Peyer's patch (tissue), 4 donors: ENCODE measurements around the gene TRMT112.

ENCODE experiments used
- CTCF ChIP-seq, 6 experiments: fragments of 450-650 bp in 4 of 6; fragments of 200-600 bp in 2 of 6; sonication (generic) in 1 of 6; IDR thresholded peaks; one replicate each; pipeline ENCODE4 v1.5.1; 2017 to 2019; ENCODE audit warnings: antibody characterized with exemption in 6 of 6, mild to moderate bottlenecking in 3 of 6, moderate library complexity in 1 of 6
- POLR2A ChIP-seq, 2 donors: fragments of 450-650 bp; IDR thresholded peaks; one replicate each; pipeline ENCODE4 v1.5.1; 2017; ENCODE audit warnings: antibody characterized with exemption in 2 of 2, mild to moderate bottlenecking in 2 of 2, moderate library complexity in 2 of 2

- TF ChIP-seq CTCF (IDR thresholded peaks at IDR 0.05) (no peak), POLR2A (IDR thresholded peaks at IDR 0.05) (no peak)
Observed at GRCh38 chr11:64352099-64352994, 35.0 kb upstream of the TRMT112 start.
